Limb (tissue), 2 donors: ENCODE results near the gene TOP2B.

ENCODE experiments used
- DNase-seq, 2 donors: peaks; one replicate each; pipeline ENCODE4 v3.0.0-alpha.2; 2016; ENCODE audit errors: extremely low spot score in 2 of 2

The TOP2B gene

GRCh38 chr3:25673738-25674298 lies 9.1 kb upstream of the TOP2B start:
- DNase-seq: no peak

- DNase-seq: peak in 1 of 2 donors; percentile 56
Observed at GRCh38 chr3:25665315-25666280, 891 bp upstream of the TOP2B start.

GRCh38 chr3:25663869-25664811 lies 567 bp downstream of the TOP2B start:
- peak; percentile 55 to 88 for DNase-seq

GRCh38 chr3:25663347-25663868 lies 1.3 kb downstream of the TOP2B start:
- DNase-seq: peak in 1 of 2 donors; percentile 46

- DNase-seq: no peak
Observed at GRCh38 chr3:25662736-25663320, 1.9 kb downstream of the TOP2B start.

GRCh38 chr3:25661694-25662437 lies 2.8 kb downstream of the TOP2B start:
- DNase-seq: peak in 1 of 2 donors; percentile 28

- no peak for DNase-seq
Observed at GRCh38 chr3:25658836-25659235, 5.9 kb downstream of the TOP2B start.

- DNase-seq: no peak
Observed at GRCh38 chr3:25657293-25657692, 7.4 kb downstream of the TOP2B start.

GRCh38 chr3:25655659-25656058 lies 9.0 kb downstream of the TOP2B start:
- DNase-seq: no peak

GRCh38 chr3:25654576-25654975 lies 10.1 kb downstream of the TOP2B start:
- DNase-seq: no peak

GRCh38 chr3:25653322-25653721 lies 11.4 kb downstream of the TOP2B start:
- no peak for DNase-seq

GRCh38 chr3:25652921-25653320 lies 11.8 kb downstream of the TOP2B start:
- DNase-seq: no peak

- no peak for DNase-seq
Observed at GRCh38 chr3:25648925-25649830, 15.5 kb downstream of the TOP2B start.

GRCh38 chr3:25648107-25648535 lies 16.6 kb downstream of the TOP2B start:
- peak; percentile 77 to 78 for DNase-seq

- no peak for DNase-seq
Observed at GRCh38 chr3:25635038-25635437, 29.7 kb downstream of the TOP2B start.

- DNase-seq: no peak
Observed at GRCh38 chr3:25633919-25634318, 30.8 kb downstream of the TOP2B start.

- no peak for DNase-seq
Observed at GRCh38 chr3:25631989-25632388, 32.7 kb downstream of the TOP2B start.

- DNase-seq: no peak
Observed at GRCh38 chr3:25621087-25621486, 43.6 kb downstream of the TOP2B start.

GRCh38 chr3:25620493-25620892 lies 44.2 kb downstream of the TOP2B start:
- DNase-seq: no peak
